Putamen (tissue), 1 donor: ENCODE results near the gene DNAJC1.
"Not testable (repeated sequence)": the region's sequence is repeated elsewhere in the genome, so short reads cannot be mapped to it uniquely, and the experiment has no call there.

Experiments used
- DNase-seq: peaks from one replicate; pipeline ENCODE4 v3.0.0-alpha.2; 2016; ENCODE audit warnings: low spot score

Gene DNAJC1

GRCh38 chr10:21724687-21725367 lies 278.7 kb downstream of the DNAJC1 start:
- DNase-seq, result peak; percentile 91

GRCh38 chr10:21724020-21724589 lies 279.4 kb downstream of the DNAJC1 start:
- DNase-seq, result no peak

- DNase-seq, result no peak
These were observed 281.3 kb downstream of the DNAJC1 start for GRCh38 chr10:21722209-21722608.

- DNase-seq, result no peak
These were observed 282.4 kb downstream of the DNAJC1 start for GRCh38 chr10:21721000-21721665.

- peak; percentile 40 for DNase-seq
These were observed 283.4 kb downstream of the DNAJC1 start for GRCh38 chr10:21720090-21720489.

- DNase-seq, result no peak
These were observed 284.0 kb downstream of the DNAJC1 start for GRCh38 chr10:21719502-21719901.

GRCh38 chr10:21717437-21718054 lies 286.0 kb downstream of the DNAJC1 start:
- DNase-seq, result not testable (repeated sequence)

GRCh38 chr10:21715531-21716195 lies 287.9 kb downstream of the DNAJC1 start:
- no peak for DNase-seq

GRCh38 chr10:21712975-21713374 lies 290.6 kb downstream of the DNAJC1 start:
- DNase-seq, result no peak

GRCh38 chr10:21707498-21707897 lies 296.0 kb downstream of the DNAJC1 start:
- DNase-seq, result no peak
